ENCODE results near the gene SGMS1.

GRCh38 chr10:50560370-50560769 lies 63.4 kb downstream of the SGMS1 start:
- no peak for TF ChIP-seq CTCF (IDR thresholded peaks at IDR 0.05)
- no peak for TF ChIP-seq POLR2AphosphoS5 (IDR thresholded peaks at IDR 0.05)
- TF ChIP-seq POLR2A (IDR thresholded peaks at IDR 0.05) = no peak
- TF ChIP-seq EP300 (IDR thresholded peaks at IDR 0.05) = no peak
